IMR-90 (cell line): ENCODE data around the gene STRA8. TPM values are rescaled to one million over a fixed set of nuclear protein-coding genes. Genes with fewer than 3 reads are reported as not detected.
"Not testable (repeated sequence)": the region's sequence is repeated elsewhere in the genome, so short reads cannot be mapped to it uniquely, and the experiment has no call there.

ENCODE experiments used
- ATAC-seq: fragments of 200-7000 bp; cut with Tn5 transposase; 2 replicates; pipeline ENCODE4 v1.9.1; 2020; ENCODE audit warnings: low read depth, mild to moderate bottlenecking, moderate library complexity
- BruUV-seq: library from RNA; stranded (reverse); fragments of 400-500 nt; replicated peaks from 2 replicates; lab custom pipeline; 2021; lab: Mats Ljungman, UMichigan
- CTCF ChIA-PET: fragments of 300-600 bp; formaldehyde crosslinking; extraction: SDS; loops from one replicate; lab custom pipeline; 2021; ENCODE audit warnings: antibody characterized with exemption; lab: Yijun Ruan, JAX
- POLR2A ChIA-PET: fragments of 300-600 bp; sonication (Branson Sonifier 250); formaldehyde crosslinking; loops from one replicate; lab custom pipeline; 2022; ENCODE audit warnings: antibody characterized with exemption; ENCODE audit not compliant: unreplicated experiment; lab: Charles Lee
- DNase-seq: peaks from one replicate; pipeline ENCODE4 v3.0.0; 2013
- H2AFZ ChIP-seq: replicated peaks from 2 replicates; pipeline ENCODE3; 2013; ENCODE audit warnings: low read length, mild to moderate bottlenecking; ENCODE audit not compliant: poor library complexity
- H2AK5ac ChIP-seq: 2 replicates; pipeline ENCODE4 v1.6.1; 2013; ENCODE audit warnings: low read depth, low read length, inconsistent platforms
- H2AK9ac ChIP-seq: replicated peaks from 2 replicates; pipeline ENCODE3; 2013; ENCODE audit warnings: mild to moderate bottlenecking, low read depth, low read length, moderate library complexity; ENCODE audit not compliant: poor library complexity
- H2BK120ac ChIP-seq: 2 replicates; pipeline ENCODE4 v1.6.1; 2013; ENCODE audit warnings: low read depth, low read length, inconsistent platforms
- H2BK15ac ChIP-seq: 3 replicates; pipeline ENCODE4 v1.6.1; 2013; ENCODE audit warnings: low read depth, low read length, inconsistent platforms
- H2BK20ac ChIP-seq: 2 replicates; pipeline ENCODE4 v1.6.1; 2013; ENCODE audit warnings: low read depth, mild to moderate bottlenecking, inconsistent platforms, low read length, moderate library complexity
- H2BK5ac ChIP-seq: 2 replicates; pipeline ENCODE4 v1.6.1; 2013; ENCODE audit warnings: mild to moderate bottlenecking, low read depth, low read length, inconsistent platforms; ENCODE audit not compliant: poor library complexity, severe bottlenecking
- H3K14ac ChIP-seq: replicated peaks from 2 replicates; pipeline ENCODE4 v1.6.1; 2013; ENCODE audit warnings: low read depth, low read length, inconsistent platforms
- H3K18ac ChIP-seq: 2 replicates; pipeline ENCODE4 v1.6.1; 2013; ENCODE audit warnings: low read depth, low read length, control low read depth
- H3K23ac ChIP-seq: 2 replicates; pipeline ENCODE4 v1.6.1; 2013; ENCODE audit warnings: low read depth, low read length, inconsistent platforms
- H3K27ac ChIP-seq: 2 replicates; pipeline ENCODE4 v1.5.1; 2013; ENCODE audit warnings: mild to moderate bottlenecking, control low read depth, low read length; ENCODE audit not compliant: insufficient read depth
- H3K27me3 ChIP-seq: 2 replicates; pipeline ENCODE4 v1.6.1; 2013; ENCODE audit warnings: low read length; ENCODE audit not compliant: control insufficient read depth, insufficient read depth
- H3K36me3 ChIP-seq: 2 replicates; pipeline ENCODE4 v1.6.1; 2013; ENCODE audit warnings: low read length, mixed read lengths; ENCODE audit not compliant: control insufficient read depth, insufficient read depth
- H3K4ac ChIP-seq: 2 replicates; pipeline ENCODE4 v1.6.1; 2013; ENCODE audit warnings: low read depth, low read length, inconsistent platforms
- H3K4me1 ChIP-seq: 2 replicates; pipeline ENCODE4 v1.6.1; 2013; ENCODE audit warnings: low read length, mixed read lengths; ENCODE audit not compliant: control insufficient read depth, insufficient read depth
- H3K4me2 ChIP-seq: 2 replicates; pipeline ENCODE4 v1.6.1; 2013; ENCODE audit warnings: low read depth, mild to moderate bottlenecking, control low read depth, low read length, moderate library complexity
- H3K4me3 ChIP-seq: 2 replicates; pipeline ENCODE4 v1.5.1; 2013; ENCODE audit warnings: low read depth, mild to moderate bottlenecking, control low read depth, low read length, moderate library complexity; ENCODE audit not compliant: insufficient read depth
- H3K56ac ChIP-seq: 2 replicates; pipeline ENCODE4 v1.6.1; 2013; ENCODE audit warnings: low read length, inconsistent platforms; ENCODE audit not compliant: insufficient read depth; ENCODE audit errors: extremely low read depth
- H3K79me1 ChIP-seq, 2 experiments: 2 replicates each; pipeline ENCODE4 v1.6.1; 2013; ENCODE audit warnings: low read length in 2 of 2, inconsistent platforms in 1 of 2, low read depth in 1 of 2
- H3K9ac ChIP-seq: 2 replicates; pipeline ENCODE4 v1.6.1; 2013; ENCODE audit warnings: low read depth, low read length, control low read depth
- H3K9me1 ChIP-seq: 2 replicates; pipeline ENCODE4 v1.6.1; 2013; ENCODE audit warnings: low read length, inconsistent platforms; ENCODE audit not compliant: insufficient read depth
- H3K9me3 ChIP-seq: 2 replicates; pipeline ENCODE4 v1.6.1; 2013; ENCODE audit warnings: low read length; ENCODE audit not compliant: control insufficient read depth, insufficient read depth
- H4K20me1 ChIP-seq: 2 replicates; pipeline ENCODE4 v1.6.1; 2013; ENCODE audit warnings: low read length, inconsistent platforms; ENCODE audit not compliant: insufficient read depth
- H4K5ac ChIP-seq: 2 replicates; pipeline ENCODE4 v1.6.1; 2013; ENCODE audit warnings: mild to moderate bottlenecking, low read depth, low read length, control low read depth
- H4K8ac ChIP-seq, 2 experiments: 2 replicates each; pipeline ENCODE4 v1.6.1; 2013; ENCODE audit warnings: low read depth in 2 of 2, low read length in 2 of 2, control low read depth in 1 of 2, inconsistent platforms in 1 of 2
- H4K91ac ChIP-seq: 2 replicates; pipeline ENCODE4 v1.6.1; 2013; ENCODE audit warnings: low read depth, low read length, inconsistent platforms; ENCODE audit not compliant: insufficient read depth
- MXI1 ChIP-seq: IDR thresholded peaks from 2 replicates; pipeline ENCODE4 v1.6.1; 2012; ENCODE audit warnings: low read depth, mild to moderate bottlenecking, low read length, moderate library complexity, borderline replicate concordance
- WGBS, 2 experiments: methylation state at CpG; one replicate each; pipeline versions ENCODE4 v1.1.5 to v1.1.7; 2013; ENCODE audit warnings: missing lambda C conversion rate in 2 of 2; ENCODE audit not compliant: insufficient read length in 1 of 2; ENCODE audit errors: extremely low coverage in 2 of 2; 5-methylcytosine and 5-hydroxymethylcytosine counted together
- dilution Hi-C: fragments of 300-500 bp; cut with HindIII; formaldehyde crosslinking; loops from one replicate; pipeline ENCODE4 v1.14.3; 2018; ENCODE audit warnings: low sequenced_read_pairs; ENCODE audit not compliant: unreplicated experiment
- in situ Hi-C: fragments of 300-500 bp; cut with MboI; formaldehyde crosslinking; loops from 3 replicates; pipeline ENCODE4 v1.14.3; 2019; ENCODE audit warnings: low sequenced_read_pairs, inconsistent platforms, mixed read lengths
- intact Hi-C: fragments of 100-400 bp; cut with micrococcal nuclease; formaldehyde crosslinking; loops from 2 replicates; pipeline ENCODE4 v1.10.0; 2022
- polyA plus RNA-seq, 3 experiments: library from polyadenylated mRNA; depleted of rRNA; stranded (reverse); fragments of >200 nt; gene quantifications; 2 replicates each; pipeline ENCODE4 v1.2.3, GENCODE V29; 2012; ENCODE audit warnings: low replicate concordance in 1 of 3
- total RNA-seq: library from RNA; depleted of rRNA; stranded (reverse); fragments of >200 nt; gene quantifications from 2 replicates; pipeline ENCODE4 v1.2.3, GENCODE V29; 2012

The STRA8 gene
- total and polyA plus RNA-seq, 2 of the 4 experiments (the other 2 are of a cell fraction), result not detected

DNA sequence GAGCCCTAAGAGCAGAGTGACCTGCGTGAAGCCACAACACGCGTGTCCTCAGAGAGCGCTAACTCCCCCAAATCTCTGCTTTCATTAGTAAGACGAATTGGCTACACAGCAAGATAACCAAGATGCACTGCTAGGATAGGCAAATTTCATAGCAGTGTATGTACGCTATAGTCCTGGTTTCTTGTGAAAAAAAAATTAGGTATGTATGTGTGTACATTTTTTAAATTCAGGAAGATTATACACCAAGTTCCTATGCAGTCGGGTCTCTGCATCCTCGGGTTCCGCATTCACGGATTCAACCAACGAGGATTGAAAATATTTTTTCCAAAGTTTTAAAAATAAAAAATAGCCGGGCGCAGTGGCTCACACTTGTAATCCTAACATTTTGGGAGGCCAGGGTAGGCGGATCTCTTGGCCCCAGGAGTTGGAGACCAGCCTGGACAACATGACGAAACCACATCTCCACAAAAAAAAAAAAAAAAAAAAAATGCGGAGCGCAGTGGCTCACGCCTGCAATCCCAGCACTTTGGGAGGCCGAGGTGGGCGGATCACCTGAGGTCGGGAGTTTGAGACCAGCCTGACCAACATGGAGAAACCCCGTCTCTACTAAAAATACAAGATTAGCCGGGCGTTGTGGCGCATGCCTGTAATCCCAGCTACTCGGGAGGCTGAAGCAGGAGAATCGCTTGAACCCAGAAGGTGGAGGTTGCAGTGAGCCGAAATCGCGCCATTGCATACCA is 21.5 kb upstream of the STRA8 start:
- Histone ChIP-seq H3K4me2 (peak overlapping the region; percentile 90), H3K27ac (peak overlapping the region; percentile 89), H3K23ac (peak overlapping the region; percentile 92), H2BK5ac (peak overlapping the region; percentile 66), H4K5ac (peak overlapping the region; percentile 55), H3K79me1 (peaks cover 4 to 29% of the 10 kb centered on the region in 2 experiments; a peak in 3 of 4 replicates), H2AFZ (peak overlapping the region; percentile 97), H3K56ac (peak overlapping the region; percentile 55; the same call in 1 of the 2 replicates), H3K9ac (peak overlapping the region; percentile 92), H3K4me3 (peak overlapping the region; percentile 98), H2AK9ac (peak overlapping the region; percentile 28), H2BK15ac (peak overlapping the region; percentile 0; the same call in 1 of the 3 replicates), H3K14ac (peak overlapping the region; percentile 75), H3K18ac (peak overlapping the region; percentile 1; the same call in 1 of the 2 replicates), H2BK120ac (peak overlapping the region; percentile 65), H4K8ac (peak overlapping the region; percentile 28 to 75; a peak in 2 of 4 replicates), H3K4ac (peak overlapping the region; percentile 8; the same call in 1 of the 2 replicates)
- POLR2A ChIA-PET, result interaction anchor here (0.6 kb wide), 1 partner anchor 12 kb away, joined by 3 read pairs; no protein-coding TSS in a partner anchor
- H3K27me3 ChIP-seq, in situ Hi-C loops, dilution Hi-C loops, H4K20me1 ChIP-seq, H2BK20ac ChIP-seq, H3K9me3 ChIP-seq, H2AK5ac ChIP-seq, CTCF ChIA-PET, H4K91ac ChIP-seq, BruUV-seq, H3K36me3 ChIP-seq, ATAC-seq, H3K4me1 ChIP-seq, H3K9me1 ChIP-seq: not testable (repeated sequence)
- DNase-seq, result peak; percentile 12
- intact Hi-C loops, result loop anchor here (1.0 to 5.0 kb wide), 3 partner anchors 42 to 300 kb away; partner anchors contain the start of genes AGBL3, CNOT4 and CYREN
- 21% methylated on average over 5 of the region's 30 CpGs; no CpG with 5 or more reads in 1 of the 2 experiments for WGBS, 2 experiments
- TF ChIP-seq MXI1, result 0 out of 2 replicates have a peak, but pooled peaks have one; percentile 5
